ENCODE data around the gene ZRANB3.
"Not testable (repeated sequence)": the region's sequence is repeated elsewhere in the genome, so short reads cannot be mapped to it uniquely, and the experiment has no call there.

Gene ZRANB3

GRCh38 chr2:135299658-135300244, 231.3 kb downstream of the ZRANB3 start:
- in situ Hi-C loops (cut with HindIII; ENCODE audit: low pct_unique_long_range_greater_than_20kb, low sequenced_read_pairs) = no loop called here
- no peak for DNase-seq (ENCODE audit: low read depth in 1 of 2, low spot score in 1 of 2)
- no peak for TF ChIP-seq JUND (IDR thresholded peaks at IDR 0.05; ENCODE audit: low read depth)

GRCh38 chr2:135299165-135299564, 231.9 kb downstream of the ZRANB3 start:
- no peak for DNase-seq (ENCODE audit: low read depth in 1 of 2, low spot score in 1 of 2)
- in situ Hi-C loops (cut with HindIII; ENCODE audit: low pct_unique_long_range_greater_than_20kb, low sequenced_read_pairs) = no loop called here
- TF ChIP-seq JUND (IDR thresholded peaks at IDR 0.05; ENCODE audit: low read depth) = no peak

GRCh38 chr2:135287121-135287520, 243.9 kb downstream of the ZRANB3 start:
- in situ Hi-C loops (cut with HindIII; ENCODE audit: low pct_unique_long_range_greater_than_20kb, low sequenced_read_pairs); DNase-seq (ENCODE audit: low read depth in 1 of 2, low spot score in 1 of 2): not testable (repeated sequence)

DNA sequence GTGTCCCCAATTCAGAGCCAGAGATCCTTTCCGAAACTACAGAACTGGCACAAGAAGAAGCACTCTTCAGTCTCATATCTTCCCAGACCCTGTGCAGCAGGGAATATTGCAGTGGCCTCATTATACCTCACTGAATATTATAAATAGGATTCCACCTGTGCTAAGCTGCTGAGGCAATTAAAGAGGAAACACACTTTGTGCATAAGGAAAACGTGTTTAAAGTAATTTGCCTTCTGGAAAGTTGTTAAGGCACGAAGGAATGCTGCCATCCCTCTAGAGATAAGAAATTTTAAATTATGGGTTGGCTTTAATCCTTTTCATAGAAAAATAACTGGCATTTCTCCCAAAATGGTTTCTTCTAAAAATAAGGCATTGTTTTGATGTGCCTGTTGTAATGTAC, 245.6 kb downstream of the ZRANB3 start:
- in situ Hi-C loops (cut with HindIII; ENCODE audit: low pct_unique_long_range_greater_than_20kb, low sequenced_read_pairs) = no loop called here

GRCh38 chr2:135281379-135281778, 249.6 kb downstream of the ZRANB3 start:
- TF ChIP-seq JUND (IDR thresholded peaks at IDR 0.05; ENCODE audit: low read depth) = no peak
- in situ Hi-C loops (cut with HindIII; ENCODE audit: low pct_unique_long_range_greater_than_20kb, low sequenced_read_pairs) = no loop called here
- no peak for DNase-seq (ENCODE audit: low read depth in 1 of 2, low spot score in 1 of 2)

More for the DNA sequence above, 245.6 kb downstream of the ZRANB3 start:
- no peak for TF ChIP-seq JUND (IDR thresholded peaks at IDR 0.05; ENCODE audit: low read depth)
- no peak for DNase-seq (ENCODE audit: low read depth in 1 of 2, low spot score in 1 of 2)

DNA sequence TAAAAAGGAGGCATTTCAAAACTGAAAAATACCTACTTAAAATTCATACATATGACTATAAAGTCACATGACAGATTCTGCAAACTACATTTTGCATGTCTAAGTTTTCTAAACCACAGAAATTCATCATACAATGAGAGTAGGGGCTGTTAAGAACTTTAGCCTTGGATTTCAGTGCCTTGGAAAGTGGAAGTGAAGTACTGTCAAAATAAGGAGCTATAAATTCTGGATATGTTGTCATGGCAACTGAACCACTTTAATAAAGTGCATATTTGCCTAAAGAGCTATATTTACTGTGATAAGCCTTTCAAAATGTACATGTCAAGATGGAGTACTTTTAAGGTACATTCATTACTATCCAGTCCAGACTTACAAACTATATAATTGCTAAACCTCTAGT, 251.8 kb downstream of the ZRANB3 start:
- no peak for TF ChIP-seq JUND (IDR thresholded peaks at IDR 0.05; ENCODE audit: low read depth)

DNA sequence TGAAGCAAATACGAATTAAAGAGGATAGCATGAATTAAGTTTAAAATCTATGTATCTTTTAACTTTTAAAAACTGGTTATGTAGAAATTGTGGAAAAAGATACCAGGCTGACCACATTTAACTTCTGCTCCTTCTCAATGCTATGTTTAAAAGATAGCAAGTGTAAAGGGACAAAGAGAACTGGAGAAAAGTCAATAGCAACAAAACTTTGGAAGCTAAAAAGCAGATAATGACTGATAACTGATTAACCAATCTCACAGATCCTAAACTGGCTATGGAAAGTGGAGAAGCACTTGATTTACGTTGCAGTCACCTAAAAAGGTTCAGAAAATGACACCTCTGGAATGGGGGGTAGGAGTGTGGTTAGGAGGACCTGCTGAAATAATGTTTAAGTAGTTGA, 254.5 kb downstream of the ZRANB3 start:
- no peak for TF ChIP-seq JUND (IDR thresholded peaks at IDR 0.05; ENCODE audit: low read depth)
- DNase-seq (ENCODE audit: low read depth in 1 of 2, low spot score in 1 of 2) = no peak
- in situ Hi-C loops (cut with HindIII; ENCODE audit: low pct_unique_long_range_greater_than_20kb, low sequenced_read_pairs) = no loop called here

More for the DNA sequence above, 251.8 kb downstream of the ZRANB3 start:
- in situ Hi-C loops (cut with HindIII; ENCODE audit: low pct_unique_long_range_greater_than_20kb, low sequenced_read_pairs) = no loop called here
- DNase-seq (ENCODE audit: low read depth in 1 of 2, low spot score in 1 of 2) = no peak

DNA sequence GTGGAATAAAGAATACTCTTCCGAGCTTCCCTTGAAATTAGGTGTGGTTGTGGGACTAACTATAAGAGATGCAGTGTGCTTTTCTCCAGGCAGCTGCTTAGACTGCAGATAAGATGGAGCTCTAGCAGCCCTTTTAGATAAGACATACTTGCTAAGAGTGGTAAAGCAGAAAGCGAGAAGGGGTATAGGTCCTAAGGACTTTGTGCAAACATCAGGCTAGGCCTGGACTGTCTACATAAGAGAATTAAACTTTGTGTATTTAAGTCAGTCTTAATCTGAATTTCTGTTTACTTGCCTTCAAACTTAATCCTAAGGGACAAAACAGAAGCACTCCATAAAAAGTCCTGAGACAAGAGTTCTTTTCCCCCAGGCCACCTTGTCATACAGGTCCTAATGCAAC, 260.0 kb downstream of the ZRANB3 start:
- in situ Hi-C loops (cut with HindIII; ENCODE audit: low pct_unique_long_range_greater_than_20kb, low sequenced_read_pairs) = no loop called here
- DNase-seq (ENCODE audit: low read depth in 1 of 2, low spot score in 1 of 2) = no peak
- TF ChIP-seq JUND (IDR thresholded peaks at IDR 0.05; ENCODE audit: low read depth) = no peak

DNA sequence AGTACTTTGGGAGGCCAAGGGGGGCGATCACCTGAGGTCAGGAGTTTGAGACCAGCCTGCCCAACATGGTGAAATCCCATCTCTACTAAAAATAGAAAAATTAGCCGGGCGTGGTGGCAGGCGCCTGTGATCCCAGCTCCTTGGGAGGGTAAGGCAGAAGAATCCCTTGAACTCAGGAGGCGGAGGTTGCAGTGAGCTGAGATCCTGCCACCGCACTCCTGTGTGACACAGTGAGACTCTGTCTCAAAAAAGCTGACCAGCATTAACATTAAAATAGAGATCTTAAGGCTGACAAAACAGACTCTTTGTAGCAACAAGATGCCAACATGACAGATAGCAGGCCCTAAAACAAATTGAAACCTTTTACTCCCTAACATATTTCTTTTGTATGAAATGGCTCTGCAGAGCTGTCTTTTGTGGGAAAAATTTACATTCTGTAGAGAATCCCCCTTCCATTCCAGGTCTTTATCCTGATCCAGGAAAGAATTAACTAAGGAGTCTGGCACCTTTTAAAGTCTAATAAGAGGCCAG, 265.0 kb downstream of the ZRANB3 start:
- no peak for DNase-seq (ENCODE audit: low read depth in 1 of 2, low spot score in 1 of 2)
- in situ Hi-C loops (cut with HindIII; ENCODE audit: low pct_unique_long_range_greater_than_20kb, low sequenced_read_pairs) = no loop called here
- TF ChIP-seq JUND (IDR thresholded peaks at IDR 0.05; ENCODE audit: low read depth) = no peak

GRCh38 chr2:135259123-135259522, 271.9 kb downstream of the ZRANB3 start:
- DNase-seq (ENCODE audit: low read depth in 1 of 2, low spot score in 1 of 2) = no peak
- no peak for TF ChIP-seq JUND (IDR thresholded peaks at IDR 0.05; ENCODE audit: low read depth)
- in situ Hi-C loops (cut with HindIII; ENCODE audit: low pct_unique_long_range_greater_than_20kb, low sequenced_read_pairs) = no loop called here

DNA sequence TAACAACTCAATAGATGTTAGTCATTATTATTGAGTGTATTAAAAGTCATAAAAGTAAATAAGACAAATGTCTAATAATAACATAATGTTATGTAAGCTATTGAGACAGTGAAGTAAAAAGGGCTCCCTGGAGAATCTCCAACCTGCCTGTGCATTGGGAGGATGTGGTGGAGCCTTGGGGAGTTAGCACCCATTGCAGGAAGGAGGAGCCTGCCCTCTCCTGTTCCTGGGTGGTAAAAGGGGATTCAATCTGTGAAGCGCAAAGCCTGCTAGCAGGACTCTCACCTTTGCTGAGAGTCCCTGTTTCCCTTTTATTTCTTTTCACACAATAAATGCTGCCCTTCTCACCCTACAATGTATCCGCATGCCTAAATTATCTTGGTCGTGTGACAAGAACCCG, 272.8 kb downstream of the ZRANB3 start:
- DNase-seq (ENCODE audit: low read depth in 1 of 2, low spot score in 1 of 2) = peak in 1 of 2 experiments; percentile 3
- no peak for TF ChIP-seq JUND (IDR thresholded peaks at IDR 0.05; ENCODE audit: low read depth)
- in situ Hi-C loops (cut with HindIII; ENCODE audit: low pct_unique_long_range_greater_than_20kb, low sequenced_read_pairs) = no loop called here

DNA sequence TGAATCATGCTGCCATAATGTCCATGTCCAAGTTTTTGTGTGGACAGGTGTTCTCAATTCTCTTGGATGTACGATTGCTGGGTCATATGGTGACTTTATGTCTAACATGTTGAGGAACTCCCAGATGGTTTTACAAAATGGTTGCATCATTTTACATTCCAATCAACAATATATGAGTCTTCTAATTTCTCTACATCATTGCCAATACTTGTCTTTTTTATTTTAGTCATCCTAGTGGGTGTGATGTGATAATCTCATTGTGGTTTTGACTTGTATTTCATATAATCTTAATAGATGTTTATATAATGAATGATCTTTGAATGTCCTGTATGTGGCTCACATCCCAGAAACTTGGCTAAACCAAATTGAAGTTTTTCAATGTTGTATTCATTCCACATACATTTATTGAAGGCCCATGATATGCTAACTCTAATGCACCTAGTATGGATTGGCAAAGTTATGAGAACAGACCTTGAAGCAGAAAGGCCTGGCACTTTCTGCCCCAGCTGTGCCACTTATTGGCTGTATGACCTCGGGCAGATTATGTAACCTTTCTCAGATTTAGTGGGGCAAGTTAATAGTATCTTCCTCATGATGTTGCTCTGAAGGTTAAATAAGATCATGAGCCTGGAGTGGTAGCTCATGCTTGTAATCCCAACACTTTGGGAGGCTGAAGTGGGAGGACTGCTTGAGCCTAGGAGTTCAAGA, 273.5 kb downstream of the ZRANB3 start:
- DNase-seq (ENCODE audit: low read depth in 1 of 2, low spot score in 1 of 2) = no peak
- in situ Hi-C loops (cut with HindIII; ENCODE audit: low pct_unique_long_range_greater_than_20kb, low sequenced_read_pairs) = no loop called here
- no peak for TF ChIP-seq JUND (IDR thresholded peaks at IDR 0.05; ENCODE audit: low read depth)

DNA sequence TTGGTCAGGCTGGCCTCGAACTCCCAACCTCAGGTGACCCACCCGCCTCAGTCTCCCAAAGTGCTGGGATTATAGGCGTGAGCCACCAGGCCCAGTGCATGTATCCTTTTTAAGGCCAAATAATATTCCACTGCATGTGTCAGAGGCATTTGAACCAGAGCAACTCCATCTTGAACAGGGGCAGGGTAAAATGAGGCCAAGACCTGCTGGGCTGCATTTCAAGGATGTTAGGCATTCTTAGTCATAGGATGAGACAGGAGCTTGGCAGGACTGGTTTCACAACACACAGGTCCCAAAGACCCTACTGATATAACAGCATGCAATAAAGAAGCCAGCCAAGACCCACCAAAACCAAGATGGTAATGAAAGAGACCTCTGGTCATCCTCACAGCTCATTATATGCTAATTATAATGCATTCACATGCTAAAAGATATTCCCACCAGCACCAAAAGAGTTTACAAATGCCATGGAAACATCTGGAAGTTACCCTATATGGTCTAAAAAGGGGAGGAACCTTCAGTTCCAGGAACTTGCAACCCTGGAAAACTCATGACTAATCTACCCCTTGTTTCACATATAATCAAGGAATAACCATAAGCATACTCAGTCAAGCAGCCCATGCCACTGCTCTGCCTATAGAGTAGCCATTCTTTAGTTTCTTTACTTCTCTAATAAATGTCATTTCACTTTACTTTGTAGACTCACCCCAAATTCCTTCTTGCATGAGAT, 274.3 kb downstream of the ZRANB3 start:
- TF ChIP-seq JUND (IDR thresholded peaks at IDR 0.05; ENCODE audit: low read depth) = no peak
- in situ Hi-C loops (cut with HindIII; ENCODE audit: low pct_unique_long_range_greater_than_20kb, low sequenced_read_pairs) = no loop called here
- no peak for DNase-seq (ENCODE audit: low read depth in 1 of 2, low spot score in 1 of 2)
